Measurements from ENCODE around the gene SND1. TPM values are rescaled to one million over a fixed set of nuclear protein-coding genes. Genes with fewer than 3 reads are reported as not detected.

Gene SND1
- total and polyA plus RNA-seq, 2 donors (not counting 3 experiments of a cell fraction or from before 2014, with no cell fraction given), result 116 to 249 TPM

DNA sequence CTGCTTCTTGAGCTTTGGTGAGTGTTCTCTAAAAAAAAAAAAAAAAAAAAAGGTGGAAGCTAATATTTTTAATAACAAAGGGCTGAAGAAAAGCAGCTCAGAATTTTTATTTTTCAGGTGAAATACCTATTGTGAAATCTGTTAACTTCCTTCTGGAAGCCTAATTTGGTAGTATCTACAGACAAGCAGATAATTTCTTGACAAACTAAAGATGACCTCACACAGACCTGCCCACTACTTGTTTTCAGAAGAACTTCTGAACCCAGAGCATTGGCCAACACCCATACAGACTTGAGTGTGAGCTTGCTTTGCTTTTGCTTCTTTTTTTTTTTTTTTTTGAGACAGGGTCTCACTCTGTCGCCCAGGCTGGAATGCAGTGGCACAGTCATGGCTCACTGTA, 348.1 kb downstream of the SND1 start:
- Histone ChIP-seq H3K4me2 (ENCODE audit: insufficient read depth, low read length) (no peak overlapping the region), H3K36me3 (ENCODE audit: control insufficient read depth in 2 of 2, extremely low read depth in 1 of 2, insufficient read depth in 2 of 2, low read length in 2 of 2) (peaks cover 0 to 2% of the 10 kb centered on the region in 2 experiments), H3K79me2 (ENCODE audit: control insufficient read depth, insufficient read depth, low read length) (no peaks in the 10 kb centered on the region), H4K20me1 (replicated peaks; ENCODE audit: control insufficient read depth, extremely low read depth, insufficient read depth, low read length) (peaks cover 4% of the 10 kb centered on the region), H3K9me1 (replicated peaks; ENCODE audit: control insufficient read depth, extremely low read depth, insufficient read depth, low read length) (no peaks in the 10 kb centered on the region), H3K4me1 (ENCODE audit: control insufficient read depth, extremely low read depth, insufficient read depth, low read length) (no peaks in the 10 kb centered on the region), H2AFZ (ENCODE audit: low read depth, low read length) (no peak overlapping the region), H3K4me3 (replicated peaks in 1 of 3; ENCODE audit: insufficient read depth in 1 of 3, low read depth in 1 of 3, low read length in 3 of 3) (no peak overlapping the region), H3K9me3 (replicated peaks; ENCODE audit: control insufficient read depth, insufficient read depth, low read length) (no peaks in the 10 kb centered on the region), H3K27ac (ENCODE audit: insufficient read depth, low read depth, low read length) (no peak overlapping the region), H3K9ac (replicated peaks; ENCODE audit: extremely low read depth, insufficient read depth, low read length) (no peak overlapping the region), H3K27me3 (ENCODE audit: control insufficient read depth in 2 of 2, insufficient read depth in 2 of 2, low read length in 2 of 2) (no peaks in the 10 kb centered on the region)
- dilution Hi-C loops (cut with MboI; ENCODE audit: extremely low pct_ligation_motif_present, low sequenced_read_pairs) (no loop called here), intact Hi-C loops (cut with micrococcal nuclease) (no loop called here)
- DNase-seq (ENCODE audit: low read depth, low spot score), result no peak
- ChIA-PET CTCF (interaction anchor here (0.6 to 2.0 kb wide), 6 partner anchors 11 to 1164 kb away, joined by 3 to 7 read pairs (median 4); partner anchors contain the start of gene LRRC4), POLR2A (interaction anchor here (0.7 kb wide), 1 partner anchor 269 kb away, joined by 3 read pairs; no protein-coding TSS in a partner anchor)
- BruUV-seq (replicated peaks), result no TSS peak
- no peak for FAIRE-seq
- TF ChIP-seq POLR2AphosphoS5 (IDR thresholded peaks at IDR 0.05; ENCODE audit: insufficient read depth, low read depth, low read length) (no peak), POLR2A (IDR thresholded peaks at IDR 0.05; ENCODE audit: low read depth, low read length) (no peak), JUN (IDR thresholded peaks at IDR 0.05; ENCODE audit: borderline replicate concordance, insufficient read depth, insufficient read length, low read depth) (no peak), MAX (IDR thresholded peaks at IDR 0.05; ENCODE audit: insufficient read depth, insufficient read length) (no peak), EZH2 (IDR thresholded peaks at IDR 0.05; ENCODE audit: borderline replicate concordance, low read depth, low read length, severe bottlenecking) (no peak), GATA2 (IDR thresholded peaks at IDR 0.05; ENCODE audit: insufficient read depth, insufficient read length, low read depth, low read length) (no peak), MYC (IDR thresholded peaks at IDR 0.05; ENCODE audit: low read depth, low read length) (no peak), FOS (IDR thresholded peaks at IDR 0.05; ENCODE audit: borderline replicate concordance, insufficient read depth, low read length) (no peak)
- TF ChIP-seq, protein P1, sequence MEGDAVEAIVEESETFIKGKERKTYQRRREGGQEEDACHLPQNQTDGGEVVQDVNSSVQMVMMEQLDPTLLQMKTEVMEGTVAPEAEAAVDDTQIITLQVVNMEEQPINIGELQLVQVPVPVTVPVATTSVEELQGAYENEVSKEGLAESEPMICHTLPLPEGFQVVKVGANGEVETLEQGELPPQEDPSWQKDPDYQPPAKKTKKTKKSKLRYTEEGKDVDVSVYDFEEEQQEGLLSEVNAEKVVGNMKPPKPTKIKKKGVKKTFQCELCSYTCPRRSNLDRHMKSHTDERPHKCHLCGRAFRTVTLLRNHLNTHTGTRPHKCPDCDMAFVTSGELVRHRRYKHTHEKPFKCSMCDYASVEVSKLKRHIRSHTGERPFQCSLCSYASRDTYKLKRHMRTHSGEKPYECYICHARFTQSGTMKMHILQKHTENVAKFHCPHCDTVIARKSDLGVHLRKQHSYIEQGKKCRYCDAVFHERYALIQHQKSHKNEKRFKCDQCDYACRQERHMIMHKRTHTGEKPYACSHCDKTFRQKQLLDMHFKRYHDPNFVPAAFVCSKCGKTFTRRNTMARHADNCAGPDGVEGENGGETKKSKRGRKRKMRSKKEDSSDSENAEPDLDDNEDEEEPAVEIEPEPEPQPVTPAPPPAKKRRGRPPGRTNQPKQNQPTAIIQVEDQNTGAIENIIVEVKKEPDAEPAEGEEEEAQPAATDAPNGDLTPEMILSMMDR (IDR thresholded peaks at IDR 0.05; ENCODE audit: extremely low read depth in 1 of 2, insufficient read depth in 1 of 2, low read depth in 1 of 2, low read length in 2 of 2), result no peak

Data from endothelial cell of umbilical vein (primary cell).